ENCODE measurements around the gene PTS. TPM values are rescaled to one million over a fixed set of nuclear protein-coding genes. Genes with fewer than 3 reads are reported as not detected.

PTS gene
- total and polyA plus RNA-seq, 9 of the 15 experiments (the other 6 are each of a cell fraction or from before 2014, with no cell fraction given) = 27.1 to 72.7 (median 41.1) TPM

DNA sequence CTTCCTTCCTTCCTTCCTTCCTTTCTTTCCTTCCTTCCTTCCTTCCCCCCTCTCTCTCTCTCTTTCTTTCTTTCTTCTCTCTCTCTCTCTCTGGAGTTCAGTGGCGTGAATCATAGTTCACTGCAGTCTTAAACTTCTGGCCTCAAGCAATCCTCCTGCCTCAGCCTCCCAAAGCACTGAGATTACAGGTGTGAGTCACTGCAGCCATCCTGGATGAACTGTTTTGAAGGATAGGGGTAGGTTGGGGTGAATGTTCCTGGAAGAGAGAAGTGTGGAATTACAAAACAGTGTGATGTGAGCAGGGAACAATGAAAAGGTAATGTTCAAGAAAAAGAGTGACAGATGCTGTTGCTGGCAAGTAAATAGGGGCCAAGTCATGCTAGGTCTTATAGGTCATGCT is 46.8 kb downstream of the PTS start:
- Histone ChIP-seq H3K9ac (ENCODE audit: insufficient read depth in 1 of 2, low read depth in 2 of 2, low read length in 2 of 2) (no peak overlapping the region), H3K9me3 (replicated peaks; ENCODE audit: control insufficient read depth, insufficient read depth, low read depth, low read length) (no peaks in the 10 kb centered on the region), H3K27ac (ENCODE audit: extremely low read depth, low read depth, low read length) (no peak overlapping the region), H3K9me1 (ENCODE audit: control insufficient read depth, insufficient read depth, low read length) (no peaks in the 10 kb centered on the region), H3K36me3 (ENCODE audit: control insufficient read depth, insufficient read depth, low read length) (no peaks in the 10 kb centered on the region), H2AFZ (ENCODE audit: low read depth, low read length) (no peak overlapping the region), H3K4me3 (no peak overlapping the region), H3K27me3 (ENCODE audit: control insufficient read depth in 2 of 2, insufficient read depth in 2 of 2, low read length in 2 of 2) (no peaks in the 10 kb centered on the region), H3K79me2 (ENCODE audit: control insufficient read depth, insufficient read depth, low read length) (no peaks in the 10 kb centered on the region), H3K4me2 (ENCODE audit: insufficient read depth, low read length) (no peak overlapping the region), H3K4me1 (replicated peaks in 1 of 2; ENCODE audit: control insufficient read depth in 2 of 2, insufficient read depth in 2 of 2, low read length in 2 of 2) (peaks cover 0 to 9% of the 10 kb centered on the region in 2 experiments; a peak in 2 of 5 replicates), H4K20me1 (replicated peaks; ENCODE audit: control insufficient read depth, insufficient read depth, low read length) (no peaks in the 10 kb centered on the region)
- DNase-seq (ENCODE audit: extremely low read depth in 1 of 4, low spot score in 3 of 4) (no peak), FAIRE-seq (no peak), ATAC-seq (no peak)
- no TSS peak for BruUV-seq (replicated peaks)
- WGBS (ENCODE audit: insufficient coverage, low coverage, missing lambda C conversion rate) = 75% methylated on average over 1 of the region's 1 CpG
- intact Hi-C loops (cut with micrococcal nuclease) = no loop called here
- in situ Hi-C loops (cut with MboI) = no loop called here
- ChIA-PET POLR2A (interaction anchor here (0.6 kb wide), 1 partner anchor 1529 kb away, joined by 3 read pairs; no protein-coding TSS in a partner anchor), CTCF (ENCODE audit: low intra/inter-chr PET ratio) (interaction anchor here (1.2 kb wide), 1 partner anchor 11 kb away, joined by 3 read pairs; no protein-coding TSS in a partner anchor)
- TF ChIP-seq, protein P1, sequence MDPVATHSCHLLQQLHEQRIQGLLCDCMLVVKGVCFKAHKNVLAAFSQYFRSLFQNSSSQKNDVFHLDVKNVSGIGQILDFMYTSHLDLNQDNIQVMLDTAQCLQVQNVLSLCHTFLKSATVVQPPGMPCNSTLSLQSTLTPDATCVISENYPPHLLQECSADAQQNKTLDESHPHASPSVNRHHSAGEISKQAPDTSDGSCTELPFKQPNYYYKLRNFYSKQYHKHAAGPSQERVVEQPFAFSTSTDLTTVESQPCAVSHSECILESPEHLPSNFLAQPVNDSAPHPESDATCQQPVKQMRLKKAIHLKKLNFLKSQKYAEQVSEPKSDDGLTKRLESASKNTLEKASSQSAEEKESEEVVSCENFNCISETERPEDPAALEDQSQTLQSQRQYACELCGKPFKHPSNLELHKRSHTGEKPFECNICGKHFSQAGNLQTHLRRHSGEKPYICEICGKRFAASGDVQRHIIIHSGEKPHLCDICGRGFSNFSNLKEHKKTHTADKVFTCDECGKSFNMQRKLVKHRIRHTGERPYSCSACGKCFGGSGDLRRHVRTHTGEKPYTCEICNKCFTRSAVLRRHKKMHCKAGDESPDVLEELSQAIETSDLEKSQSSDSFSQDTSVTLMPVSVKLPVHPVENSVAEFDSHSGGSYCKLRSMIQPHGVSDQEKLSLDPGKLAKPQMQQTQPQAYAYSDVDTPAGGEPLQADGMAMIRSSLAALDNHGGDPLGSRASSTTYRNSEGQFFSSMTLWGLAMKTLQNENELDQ (CRISPR knock-in tag; IDR thresholded peaks at IDR 0.05; ENCODE audit: borderline replicate concordance) = no peak
- TF ChIP-seq, protein P2, sequence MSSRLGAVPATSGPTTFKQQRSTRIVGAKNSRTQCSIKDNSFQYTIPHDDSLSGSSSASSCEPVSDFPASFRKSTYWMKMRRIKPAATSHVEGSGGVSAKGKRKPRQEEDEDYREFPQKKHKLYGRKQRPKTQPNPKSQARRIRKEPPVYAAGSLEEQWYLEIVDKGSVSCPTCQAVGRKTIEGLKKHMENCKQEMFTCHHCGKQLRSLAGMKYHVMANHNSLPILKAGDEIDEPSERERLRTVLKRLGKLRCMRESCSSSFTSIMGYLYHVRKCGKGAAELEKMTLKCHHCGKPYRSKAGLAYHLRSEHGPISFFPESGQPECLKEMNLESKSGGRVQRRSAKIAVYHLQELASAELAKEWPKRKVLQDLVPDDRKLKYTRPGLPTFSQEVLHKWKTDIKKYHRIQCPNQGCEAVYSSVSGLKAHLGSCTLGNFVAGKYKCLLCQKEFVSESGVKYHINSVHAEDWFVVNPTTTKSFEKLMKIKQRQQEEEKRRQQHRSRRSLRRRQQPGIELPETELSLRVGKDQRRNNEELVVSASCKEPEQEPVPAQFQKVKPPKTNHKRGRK (tag; IDR thresholded peaks at IDR 0.05) = peak; percentile 23; the same call in 1 of the 2 replicates

Data from K562 (cell line).